ENCODE measurements around the gene PARP8. TPM values are rescaled to one million over a fixed set of nuclear protein-coding genes. Genes with fewer than 3 reads are reported as not detected.

PARP8 gene
- total RNA-seq, 6 donors from 2014 or later, result 33.3 to 64.1 (median 34.6) TPM

DNA sequence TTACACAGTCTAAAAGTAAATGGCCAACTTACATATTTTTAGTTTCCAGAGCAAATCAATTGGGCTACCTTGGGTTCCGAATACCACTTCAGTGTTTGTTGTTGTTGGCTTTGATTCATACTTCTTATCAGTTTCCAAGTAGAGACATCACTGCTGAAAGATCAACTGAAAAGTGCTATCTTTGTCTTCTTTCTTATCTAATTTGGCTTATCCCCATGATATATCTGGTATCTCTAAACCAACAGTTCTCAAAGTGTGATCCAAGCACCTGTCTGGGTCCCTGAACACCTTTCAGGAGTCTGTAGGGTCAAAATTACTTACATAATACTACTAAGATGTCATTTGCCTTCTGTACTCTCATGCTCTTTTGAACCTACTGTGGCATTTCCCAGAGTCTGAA is 200.0 kb downstream of the PARP8 start:
- no peak for TF ChIP-seq POLR2AphosphoS5 (IDR thresholded peaks at IDR 0.05)
- no peak for TF ChIP-seq EP300 (IDR thresholded peaks at IDR 0.05)
- TF ChIP-seq, protein P1, sequence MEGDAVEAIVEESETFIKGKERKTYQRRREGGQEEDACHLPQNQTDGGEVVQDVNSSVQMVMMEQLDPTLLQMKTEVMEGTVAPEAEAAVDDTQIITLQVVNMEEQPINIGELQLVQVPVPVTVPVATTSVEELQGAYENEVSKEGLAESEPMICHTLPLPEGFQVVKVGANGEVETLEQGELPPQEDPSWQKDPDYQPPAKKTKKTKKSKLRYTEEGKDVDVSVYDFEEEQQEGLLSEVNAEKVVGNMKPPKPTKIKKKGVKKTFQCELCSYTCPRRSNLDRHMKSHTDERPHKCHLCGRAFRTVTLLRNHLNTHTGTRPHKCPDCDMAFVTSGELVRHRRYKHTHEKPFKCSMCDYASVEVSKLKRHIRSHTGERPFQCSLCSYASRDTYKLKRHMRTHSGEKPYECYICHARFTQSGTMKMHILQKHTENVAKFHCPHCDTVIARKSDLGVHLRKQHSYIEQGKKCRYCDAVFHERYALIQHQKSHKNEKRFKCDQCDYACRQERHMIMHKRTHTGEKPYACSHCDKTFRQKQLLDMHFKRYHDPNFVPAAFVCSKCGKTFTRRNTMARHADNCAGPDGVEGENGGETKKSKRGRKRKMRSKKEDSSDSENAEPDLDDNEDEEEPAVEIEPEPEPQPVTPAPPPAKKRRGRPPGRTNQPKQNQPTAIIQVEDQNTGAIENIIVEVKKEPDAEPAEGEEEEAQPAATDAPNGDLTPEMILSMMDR (IDR thresholded peaks at IDR 0.05), result no peak
- no peak for TF ChIP-seq POLR2A (IDR thresholded peaks at IDR 0.05)
- WGBS, 2 donors, result 61% methylated on average over 1 of the region's 1 CpG
- Histone ChIP-seq H3K4me3 (no peak overlapping the region), H3K27me3 (no peaks in the 10 kb centered on the region), H3K27ac (no peak overlapping the region), H3K36me3 (no peaks in the 10 kb centered on the region), H3K4me1 (no peaks in the 10 kb centered on the region), H3K9me3 (no peaks in the 10 kb centered on the region)
- ATAC-seq (ENCODE audit: low FRiP score in 2 of 2), result no peak
- no peak for DNase-seq

DNA sequence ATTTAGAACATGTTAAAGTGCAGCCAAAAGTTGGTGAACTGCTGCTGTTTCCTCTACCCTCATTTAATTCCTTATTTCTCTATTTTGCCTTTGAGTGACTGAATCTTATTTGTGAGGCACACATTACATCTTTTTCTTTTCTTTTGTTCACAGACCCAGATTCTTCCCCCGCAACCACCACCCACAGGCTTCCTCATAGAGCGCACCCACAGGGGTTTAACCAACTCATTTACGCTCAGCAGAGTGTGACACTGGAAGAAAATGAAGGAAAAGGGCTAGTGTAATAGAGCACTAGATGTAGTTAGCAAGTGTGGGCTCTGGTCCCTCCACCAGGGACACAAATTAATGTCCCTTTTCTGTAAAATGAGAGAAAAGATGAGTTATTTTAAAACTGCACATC is 200.7 kb downstream of the PARP8 start:
- TF ChIP-seq, protein P1 (IDR thresholded peaks at IDR 0.05), result no peak
- TF ChIP-seq POLR2A (IDR thresholded peaks at IDR 0.05), result no peak
- no peak for TF ChIP-seq POLR2AphosphoS5 (IDR thresholded peaks at IDR 0.05)
- TF ChIP-seq EP300 (IDR thresholded peaks at IDR 0.05), result no peak
- 84 to 94% methylated on average over 3 of the region's 3 CpGs for WGBS, 2 donors
- Histone ChIP-seq H3K36me3 (no peaks in the 10 kb centered on the region), H3K9me3 (no peaks in the 10 kb centered on the region), H3K27me3 (no peaks in the 10 kb centered on the region), H3K27ac (no peak overlapping the region), H3K4me1 (no peaks in the 10 kb centered on the region), H3K4me3 (no peak overlapping the region)
- ATAC-seq (ENCODE audit: low FRiP score in 2 of 2) (no peak), DNase-seq (no peak)

DNA sequence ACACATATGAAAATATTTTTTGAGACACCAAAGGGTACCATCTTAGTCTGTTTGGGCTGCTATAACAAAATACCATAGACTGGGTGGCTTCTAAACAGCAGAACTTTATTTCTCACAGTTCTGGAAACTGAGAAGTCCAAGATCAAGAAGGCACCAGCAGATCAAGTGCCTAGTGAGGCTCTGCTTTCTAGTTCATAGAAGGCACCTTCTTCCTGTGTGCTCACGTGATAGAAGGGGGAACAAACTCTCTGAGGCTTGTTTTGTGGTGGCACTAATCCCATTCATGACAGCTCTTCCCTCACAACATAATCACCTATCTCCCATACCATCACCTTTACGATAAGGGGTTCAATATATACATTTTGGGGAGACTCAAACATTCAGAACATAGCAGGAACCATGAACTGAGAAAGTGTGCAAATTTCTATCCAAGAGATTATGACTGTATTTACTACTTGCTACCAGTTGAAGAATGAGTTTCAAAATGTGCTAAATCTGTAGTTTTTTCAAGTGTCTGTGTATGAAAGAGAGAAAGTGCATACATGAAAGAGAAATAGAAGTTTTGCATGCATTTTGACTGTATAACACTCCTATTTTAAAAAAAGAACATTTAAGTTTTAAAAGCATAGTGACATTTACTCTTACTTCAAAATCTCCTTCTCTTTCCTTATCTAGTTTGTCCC is 207.3 kb downstream of the PARP8 start:
- Histone ChIP-seq H3K27me3 (no peaks in the 10 kb centered on the region), H3K4me1 (no peaks in the 10 kb centered on the region), H3K27ac (no peak overlapping the region), H3K9me3 (no peaks in the 10 kb centered on the region), H3K36me3 (no peaks in the 10 kb centered on the region), H3K4me3 (no peak overlapping the region)
- 61 to 65% methylated on average over 2 of the region's 2 CpGs for WGBS, 2 donors
- no peak for ATAC-seq (ENCODE audit: low FRiP score in 2 of 2)
- TF ChIP-seq, protein P1 (IDR thresholded peaks at IDR 0.05), result no peak
- TF ChIP-seq POLR2A (IDR thresholded peaks at IDR 0.05) (no peak), EP300 (IDR thresholded peaks at IDR 0.05) (no peak), POLR2AphosphoS5 (IDR thresholded peaks at IDR 0.05) (no peak)
- DNase-seq, result no peak

DNA sequence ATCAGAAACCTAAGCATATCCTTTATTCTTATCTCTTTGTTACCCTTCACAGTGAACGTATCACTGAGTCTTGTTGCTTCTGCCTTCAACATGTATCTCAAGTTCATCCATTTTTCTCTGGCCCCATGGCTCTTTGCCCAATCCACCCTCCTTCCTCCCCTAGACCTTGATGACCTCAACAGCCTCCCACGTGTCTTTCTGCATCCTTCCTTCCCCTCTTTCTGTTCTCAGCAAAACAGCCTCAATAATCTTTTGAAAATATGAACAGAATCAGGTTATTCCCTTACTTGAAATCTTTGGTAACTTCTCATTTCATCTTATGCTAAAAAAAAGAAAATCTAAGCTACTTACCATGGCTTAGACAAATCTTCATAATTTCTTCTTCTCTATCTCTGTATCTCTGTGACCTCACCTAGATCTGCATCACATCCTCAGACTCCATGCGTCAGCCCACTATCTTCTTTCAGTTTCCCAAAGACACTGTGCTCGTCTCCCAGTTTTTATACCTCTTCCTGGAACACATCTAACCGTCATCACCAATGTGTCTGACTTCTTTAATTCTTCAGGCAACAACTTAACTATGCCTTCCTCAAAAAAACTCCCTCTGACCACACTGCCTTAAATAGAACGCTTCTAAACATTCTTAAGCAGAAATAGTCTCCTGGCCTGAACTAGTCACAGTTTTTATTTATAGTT is 208.0 kb downstream of the PARP8 start:
- peak in 1 of 2 donors; percentile 64 for ATAC-seq (ENCODE audit: low FRiP score in 2 of 2)
- DNase-seq, result no peak
- Histone ChIP-seq H3K4me3 (no peak overlapping the region), H3K36me3 (no peaks in the 10 kb centered on the region), H3K27me3 (no peaks in the 10 kb centered on the region), H3K9me3 (no peaks in the 10 kb centered on the region), H3K27ac (no peak overlapping the region), H3K4me1 (peaks cover 0 to 1% (median 0%) of the 10 kb centered on the region in 4 donors)
- TF ChIP-seq POLR2A (IDR thresholded peaks at IDR 0.05) (no peak), POLR2AphosphoS5 (IDR thresholded peaks at IDR 0.05) (no peak), EP300 (IDR thresholded peaks at IDR 0.05) (no peak)
- TF ChIP-seq, protein P1 (IDR thresholded peaks at IDR 0.05), result no peak
- 53 to 54% methylated on average over 6 of the region's 6 CpGs for WGBS, 2 donors

Measured in upper lobe of left lung (tissue), 6 donors.